ENCODE data around the gene ZMYM2. TPM values are rescaled to one million over a fixed set of nuclear protein-coding genes. Genes with fewer than 3 reads are reported as not detected.

The ZMYM2 gene
- total RNA-seq, 1 experiment from 2014 or later, result 87.1 TPM

GRCh38 chr13:20028953-20029352 is 70.4 kb downstream of the ZMYM2 start:
- peaks cover 50% of the 10 kb centered on the region for H3K36me3 ChIP-seq (ENCODE audit: insufficient read depth, low read length, poor library complexity, severe bottlenecking)
- ChIA-PET CTCF (no interaction called here), POLR2A (ENCODE audit: low non-redundant PET) (no interaction called here)
- no peak overlapping the region for H3K27ac ChIP-seq (ENCODE audit: low read depth, low read length, poor library complexity, severe bottlenecking)
- H3K9me3 ChIP-seq (ENCODE audit: low read depth, low read length, poor library complexity, severe bottlenecking), result no peaks in the 10 kb centered on the region
- BruUV-seq (replicated peaks), result no TSS peak
- H3K27me3 ChIP-seq (replicated peaks; ENCODE audit: insufficient read depth, low read depth, low read length, poor library complexity), result no peaks in the 10 kb centered on the region
- no peak for TF ChIP-seq CTCF (conservative IDR thresholded peaks at IDR 0.05; ENCODE audit: low read depth, low read length)
- TF ChIP-seq EZH2 (IDR thresholded peaks at IDR 0.05; ENCODE audit: borderline replicate concordance, low read depth, low read length, poor library complexity, severe bottlenecking), result no peak
- intact Hi-C loops (cut with micrococcal nuclease; ENCODE audit: unreplicated experiment), result no loop called here
- no peak overlapping the region for H3K4me3 ChIP-seq (ENCODE audit: low read depth, low read length, poor library complexity, severe bottlenecking)
- H3K4me1 ChIP-seq (ENCODE audit: insufficient read depth, low read length, poor library complexity, severe bottlenecking), result no peaks in the 10 kb centered on the region
- no peak for DNase-seq (ENCODE audit: low spot score)

GRCh38 chr13:20033486-20033885 is 75.0 kb downstream of the ZMYM2 start:
- Histone ChIP-seq H3K36me3 (ENCODE audit: insufficient read depth, low read length, poor library complexity, severe bottlenecking) (peaks cover 40% of the 10 kb centered on the region), H3K9me3 (ENCODE audit: low read depth, low read length, poor library complexity, severe bottlenecking) (no peaks in the 10 kb centered on the region), H3K4me3 (ENCODE audit: low read depth, low read length, poor library complexity, severe bottlenecking) (no peak overlapping the region), H3K27me3 (replicated peaks; ENCODE audit: insufficient read depth, low read depth, low read length, poor library complexity) (no peaks in the 10 kb centered on the region), H3K4me1 (ENCODE audit: insufficient read depth, low read length, poor library complexity, severe bottlenecking) (no peaks in the 10 kb centered on the region), H3K27ac (ENCODE audit: low read depth, low read length, poor library complexity, severe bottlenecking) (no peak overlapping the region)
- DNase-seq (ENCODE audit: low spot score), result no peak
- TF ChIP-seq CTCF (conservative IDR thresholded peaks at IDR 0.05; ENCODE audit: low read depth, low read length) (no peak), EZH2 (IDR thresholded peaks at IDR 0.05; ENCODE audit: borderline replicate concordance, low read depth, low read length, poor library complexity, severe bottlenecking) (no peak)
- POLR2A ChIA-PET (ENCODE audit: low non-redundant PET), result no interaction called here
- CTCF ChIA-PET, result no interaction called here
- intact Hi-C loops (cut with micrococcal nuclease; ENCODE audit: unreplicated experiment), result no loop called here
- no TSS peak for BruUV-seq (replicated peaks)

- POLR2A ChIA-PET (ENCODE audit: low non-redundant PET), result no interaction called here
- TF ChIP-seq EZH2 (IDR thresholded peaks at IDR 0.05; ENCODE audit: borderline replicate concordance, low read depth, low read length, poor library complexity, severe bottlenecking) (no peak), CTCF (conservative IDR thresholded peaks at IDR 0.05; ENCODE audit: low read depth, low read length) (peak; percentile 50)
- peak; percentile 14 for DNase-seq (ENCODE audit: low spot score)
- Histone ChIP-seq H3K27me3 (replicated peaks; ENCODE audit: insufficient read depth, low read depth, low read length, poor library complexity) (no peaks in the 10 kb centered on the region), H3K4me3 (ENCODE audit: low read depth, low read length, poor library complexity, severe bottlenecking) (no peak overlapping the region), H3K4me1 (ENCODE audit: insufficient read depth, low read length, poor library complexity, severe bottlenecking) (no peaks in the 10 kb centered on the region), H3K9me3 (ENCODE audit: low read depth, low read length, poor library complexity, severe bottlenecking) (no peaks in the 10 kb centered on the region), H3K36me3 (ENCODE audit: insufficient read depth, low read length, poor library complexity, severe bottlenecking) (peaks cover 39% of the 10 kb centered on the region), H3K27ac (ENCODE audit: low read depth, low read length, poor library complexity, severe bottlenecking) (no peak overlapping the region)
- CTCF ChIA-PET, result no interaction called here
- intact Hi-C loops (cut with micrococcal nuclease; ENCODE audit: unreplicated experiment), result loop anchor here (5.0 kb wide), 1 partner anchor 127 kb away; the partner anchor contains the start of gene GJA3
- no TSS peak for BruUV-seq (replicated peaks)
Observed at GRCh38 chr13:20035130-20035529, 76.6 kb downstream of the ZMYM2 start.

Measured in A673 (cell line).